Trophoblast cell (in vitro differentiated cells and primary cell): ENCODE data around the gene THBS1.

Source experiments
- DNase-seq, 2 donors: peaks; one replicate each; pipeline ENCODE4 v3.0.0-alpha.2; 2016
- H2AFZ ChIP-seq: 2 replicates; pipeline ENCODE4 v1.6.1; 2013; ENCODE audit warnings: low read length, moderate library complexity, mild to moderate bottlenecking; ENCODE audit not compliant: insufficient read depth, poor library complexity
- H2AK5ac ChIP-seq: 2 replicates; pipeline ENCODE4 v1.6.1; 2013; ENCODE audit warnings: mild to moderate bottlenecking, low read length
- H2BK120ac ChIP-seq: 2 replicates; pipeline ENCODE4 v1.6.1; 2013; ENCODE audit warnings: low read length, mild to moderate bottlenecking, moderate library complexity; ENCODE audit not compliant: insufficient read depth, poor library complexity
- H2BK12ac ChIP-seq: 2 replicates; pipeline ENCODE4 v1.6.1; 2013; ENCODE audit warnings: mild to moderate bottlenecking, low read length, moderate library complexity
- H2BK5ac ChIP-seq: 2 replicates; pipeline ENCODE4 v1.6.1; 2013; ENCODE audit warnings: low read length, low read depth, moderate library complexity, mild to moderate bottlenecking; ENCODE audit not compliant: poor library complexity
- H3K14ac ChIP-seq: 2 replicates; pipeline ENCODE4 v1.6.1; 2013; ENCODE audit warnings: mild to moderate bottlenecking, low read length
- H3K18ac ChIP-seq: 2 replicates; pipeline ENCODE4 v1.6.1; 2013; ENCODE audit warnings: mild to moderate bottlenecking, low read length
- H3K23ac ChIP-seq: 2 replicates; pipeline ENCODE4 v1.6.1; 2013; ENCODE audit warnings: low read length
- H3K27ac ChIP-seq: 2 replicates; pipeline ENCODE4 v1.5.1; 2013; ENCODE audit warnings: low read depth, mild to moderate bottlenecking, inconsistent platforms, low read length, moderate library complexity
- H3K27me3 ChIP-seq: 2 replicates; pipeline ENCODE4 v1.6.1; 2013; ENCODE audit warnings: inconsistent platforms, mild to moderate bottlenecking, low read length, moderate library complexity; ENCODE audit not compliant: insufficient read depth
- H3K36me3 ChIP-seq, 2 experiments: 1 replicate in 1 of 2; 2 replicates in 1 of 2; pipeline ENCODE4 v1.6.1; 2013; ENCODE audit warnings: low read length in 2 of 2, mild to moderate bottlenecking in 2 of 2, moderate library complexity in 1 of 2; ENCODE audit not compliant: insufficient read depth in 2 of 2, control insufficient read depth in 1 of 2
- H3K4ac ChIP-seq: 2 replicates; pipeline ENCODE4 v1.6.1; 2013; ENCODE audit warnings: low read depth, mild to moderate bottlenecking, low read length, moderate library complexity
- H3K4me1 ChIP-seq, 2 experiments: 1 replicate in 1 of 2; 2 replicates in 1 of 2; pipeline ENCODE4 v1.6.1; 2013; ENCODE audit warnings: low read length in 2 of 2, mild to moderate bottlenecking in 2 of 2, moderate library complexity in 1 of 2; ENCODE audit not compliant: insufficient read depth in 2 of 2, control insufficient read depth in 1 of 2
- H3K4me2 ChIP-seq: 2 replicates; pipeline ENCODE4 v1.6.1; 2013; ENCODE audit warnings: inconsistent platforms, mild to moderate bottlenecking, low read length, moderate library complexity
- H3K4me3 ChIP-seq: 2 replicates; pipeline ENCODE4 v1.5.1; 2013; ENCODE audit warnings: mild to moderate bottlenecking, low read depth, low read length, inconsistent platforms
- H3K79me1 ChIP-seq: one replicate; pipeline ENCODE4 v1.6.1; 2013; ENCODE audit warnings: low read length
- H3K79me2 ChIP-seq: 2 replicates; pipeline ENCODE4 v1.6.1; 2013; ENCODE audit warnings: low read length, mild to moderate bottlenecking; ENCODE audit not compliant: control insufficient read depth, insufficient read depth, poor library complexity
- H3K9ac ChIP-seq: 2 replicates; pipeline ENCODE4 v1.6.1; 2013; ENCODE audit warnings: mild to moderate bottlenecking, low read length
- H3K9me3 ChIP-seq: 2 replicates; pipeline ENCODE4 v1.6.1; 2013; ENCODE audit warnings: low read depth, mild to moderate bottlenecking, control low read depth, inconsistent platforms, low read length; ENCODE audit not compliant: insufficient read depth
- H4K12ac ChIP-seq: 2 replicates; pipeline ENCODE4 v1.6.1; 2013; ENCODE audit warnings: low read depth, mild to moderate bottlenecking, low read length, moderate library complexity
- H4K8ac ChIP-seq: 2 replicates; pipeline ENCODE4 v1.6.1; 2013; ENCODE audit warnings: low read depth, mild to moderate bottlenecking, low read length, moderate library complexity
- H4K91ac ChIP-seq: one replicate; pipeline ENCODE4 v1.6.1; 2013; ENCODE audit warnings: low read depth, mild to moderate bottlenecking, low read length, moderate library complexity
- WGBS: extraction: QIAGEN DNeasy Blood & Tissue Kit; methylation state at CpG from one replicate; pipeline ENCODE4 v1.1.7; 2013; ENCODE audit warnings: missing lambda C conversion rate; ENCODE audit not compliant: insufficient read length, insufficient coverage; ENCODE audit errors: extremely low coverage; 5-methylcytosine and 5-hydroxymethylcytosine counted together

The THBS1 gene

DNA sequence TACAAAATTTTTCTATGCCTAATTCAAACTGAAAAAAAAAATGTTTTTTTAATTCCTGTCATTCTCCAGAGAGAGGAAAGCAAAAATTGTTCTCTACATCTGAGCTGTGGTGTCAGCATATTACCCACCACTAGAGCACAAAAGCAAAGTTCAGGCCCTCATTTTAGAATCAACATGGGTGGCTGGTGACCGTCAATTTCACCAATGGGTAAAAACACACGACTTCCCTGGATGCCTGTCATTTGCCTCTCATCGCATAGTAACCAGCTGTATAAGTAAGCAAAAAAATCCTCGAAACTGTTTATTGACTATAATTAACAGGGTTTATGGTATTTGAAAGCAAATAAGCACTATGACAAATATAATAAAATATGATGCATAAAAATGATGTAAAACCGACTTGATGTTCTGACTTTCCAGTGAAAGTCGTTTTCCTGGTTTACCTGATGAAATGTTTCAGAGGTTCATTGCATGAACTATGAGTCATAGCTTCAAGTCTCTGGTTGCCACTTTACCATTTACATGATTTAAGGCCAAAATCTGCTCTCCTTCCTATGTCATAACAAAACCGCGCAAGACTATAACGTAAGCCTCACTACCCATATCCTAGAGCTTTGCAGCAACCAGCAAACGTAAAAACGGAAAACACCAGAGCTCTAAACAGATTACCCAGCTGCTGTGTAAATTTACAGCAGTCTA lies 60.5 kb downstream of the THBS1 start:
- Histone ChIP-seq H2AFZ (no peak overlapping the region), H3K4me2 (peak overlapping the region; percentile 33), H3K27ac (peak overlapping the region; percentile 42), H4K91ac (peak overlapping the region; percentile 70), H2BK5ac (peak overlapping the region; percentile 57), H3K18ac (no peak overlapping the region), H3K14ac (no peak overlapping the region), H3K4ac (no peak overlapping the region), H2BK12ac (peak overlapping the region; percentile 96), H3K4me3 (no peak overlapping the region), H3K9ac (no peak overlapping the region), H4K12ac (no peak overlapping the region), H3K36me3 (no peaks in the 10 kb centered on the region), H4K8ac (no peak overlapping the region), H3K27me3 (no peaks in the 10 kb centered on the region), H3K9me3 (no peaks in the 10 kb centered on the region), H2AK5ac (no peak overlapping the region), H3K79me1 (peaks cover 4% of the 10 kb centered on the region), H3K79me2 (no peaks in the 10 kb centered on the region), H3K4me1 (peaks cover 3 to 11% of the 10 kb centered on the region in 2 experiments), H3K23ac (no peak overlapping the region), H2BK120ac (peak overlapping the region; percentile 60)
- no CpG with 5 or more reads among the region's 11 CpGs for whole genome bisulfite sequencing
- DNase-seq, result peak in 1 of 2 donors; percentile 27

DNA sequence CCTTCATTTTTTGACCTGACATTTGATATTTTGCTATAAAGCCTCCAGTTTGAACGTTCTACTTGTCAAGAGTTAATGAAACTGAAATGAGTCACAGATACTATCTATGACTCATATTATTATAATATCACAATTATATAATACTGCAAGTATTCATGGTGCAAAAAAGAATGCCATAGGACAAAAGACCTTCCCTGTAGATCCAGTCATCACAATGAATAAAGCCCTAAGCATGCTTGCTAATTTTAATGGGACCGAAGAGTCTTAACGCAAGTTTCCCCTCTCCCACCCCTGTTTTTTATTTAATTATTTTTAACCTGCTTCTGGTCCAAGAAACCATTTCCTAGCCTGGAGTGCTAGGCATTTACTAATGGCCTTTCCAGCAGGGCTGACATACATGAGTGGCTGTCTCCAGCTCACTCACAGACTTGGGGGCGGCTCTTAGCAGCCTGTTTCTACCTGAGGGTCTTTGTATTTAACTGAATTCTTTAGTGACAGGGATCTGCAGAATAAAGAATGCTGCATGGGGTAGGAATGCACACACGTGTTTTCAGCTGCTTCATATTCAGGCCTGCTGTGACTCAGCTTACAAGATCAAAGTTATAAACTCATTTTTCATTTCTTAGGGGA lies 61.2 kb downstream of the THBS1 start:
- Histone ChIP-seq H3K4me2 (no peak overlapping the region), H3K14ac (no peak overlapping the region), H3K27me3 (no peaks in the 10 kb centered on the region), H4K12ac (no peak overlapping the region), H2BK120ac (no peak overlapping the region), H3K9me3 (no peaks in the 10 kb centered on the region), H2BK5ac (no peak overlapping the region), H3K79me2 (no peaks in the 10 kb centered on the region), H2AFZ (no peak overlapping the region), H3K4ac (no peak overlapping the region), H4K8ac (no peak overlapping the region), H3K36me3 (no peaks in the 10 kb centered on the region), H3K79me1 (peaks cover 4% of the 10 kb centered on the region), H2BK12ac (no peak overlapping the region), H3K4me3 (no peak overlapping the region), H2AK5ac (no peak overlapping the region), H3K4me1 (peaks cover 3 to 11% of the 10 kb centered on the region in 2 experiments), H3K27ac (peak overlapping the region; percentile 52), H3K23ac (no peak overlapping the region), H4K91ac (no peak overlapping the region), H3K9ac (no peak overlapping the region), H3K18ac (no peak overlapping the region)
- DNase-seq, result no peak
- no CpG with 5 or more reads among the region's 5 CpGs for WGBS

DNA sequence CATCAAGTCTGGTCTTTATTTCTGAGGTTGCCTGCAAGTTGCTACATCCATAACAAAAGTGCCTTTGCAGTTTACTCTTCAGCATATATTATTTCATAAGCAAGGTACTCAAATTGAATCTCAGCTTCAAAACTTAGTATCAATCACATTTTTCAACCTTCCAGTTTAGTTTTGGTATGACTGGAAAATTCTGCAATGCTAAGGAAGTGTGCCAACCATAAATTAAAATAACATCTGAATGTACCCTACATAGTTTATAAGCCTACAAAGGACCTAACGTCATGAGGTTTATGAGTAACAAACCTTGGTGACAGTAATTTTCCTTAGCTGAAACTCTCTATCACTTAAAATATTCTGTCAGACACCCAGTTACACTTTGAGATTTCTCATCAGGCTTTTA lies 62.8 kb downstream of the THBS1 start:
- Histone ChIP-seq H3K27ac (no peak overlapping the region), H2AFZ (no peak overlapping the region), H3K27me3 (no peaks in the 10 kb centered on the region), H3K4me1 (peaks cover 3 to 11% of the 10 kb centered on the region in 2 experiments), H4K8ac (no peak overlapping the region), H2BK120ac (no peak overlapping the region), H4K12ac (no peak overlapping the region), H3K9me3 (no peaks in the 10 kb centered on the region), H3K4me2 (no peak overlapping the region), H2AK5ac (no peak overlapping the region), H4K91ac (no peak overlapping the region), H2BK5ac (no peak overlapping the region), H3K23ac (no peak overlapping the region), H3K4ac (no peak overlapping the region), H3K14ac (no peak overlapping the region), H2BK12ac (no peak overlapping the region), H3K79me1 (peaks cover 4% of the 10 kb centered on the region), H3K36me3 (no peaks in the 10 kb centered on the region), H3K79me2 (no peaks in the 10 kb centered on the region), H3K18ac (no peak overlapping the region), H3K9ac (no peak overlapping the region), H3K4me3 (no peak overlapping the region)
- DNase-seq, result no peak
- no CpG with 5 or more reads among the region's 1 CpG for WGBS

DNA sequence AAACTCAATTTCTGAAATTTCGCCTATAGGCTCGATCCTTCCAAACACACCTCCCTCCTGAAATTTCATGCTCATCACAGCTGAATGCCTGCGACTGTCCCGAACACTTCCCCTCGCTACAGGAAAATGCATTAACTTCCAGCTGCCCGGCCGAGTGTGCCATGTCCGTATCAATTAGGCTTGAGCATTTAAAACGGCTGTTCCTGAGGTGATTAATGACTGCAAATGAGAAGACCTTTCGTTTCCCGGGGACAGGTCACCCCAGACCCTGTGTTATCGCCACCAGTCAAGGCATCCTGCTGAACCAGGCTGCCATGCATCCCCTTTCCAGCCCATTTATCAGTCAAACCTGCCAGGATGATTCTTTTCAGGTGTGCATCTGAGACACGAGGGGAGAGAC lies 63.3 kb downstream of the THBS1 start:
- Histone ChIP-seq H4K8ac (peak overlapping the region; percentile 9), H2BK5ac (no peak overlapping the region), H3K18ac (no peak overlapping the region), H3K36me3 (no peaks in the 10 kb centered on the region), H3K14ac (no peak overlapping the region), H3K23ac (no peak overlapping the region), H3K27ac (no peak overlapping the region), H3K27me3 (no peaks in the 10 kb centered on the region), H2AFZ (no peak overlapping the region), H3K4ac (no peak overlapping the region), H3K79me2 (no peaks in the 10 kb centered on the region), H4K91ac (peak overlapping the region; percentile 26), H2AK5ac (no peak overlapping the region), H3K4me3 (no peak overlapping the region), H2BK120ac (peak overlapping the region; percentile 63), H3K4me1 (peaks cover 3 to 11% of the 10 kb centered on the region in 2 experiments), H2BK12ac (no peak overlapping the region), H3K4me2 (no peak overlapping the region), H4K12ac (peak overlapping the region; percentile 44), H3K9me3 (no peaks in the 10 kb centered on the region), H3K9ac (no peak overlapping the region), H3K79me1 (peaks cover 4% of the 10 kb centered on the region)
- no peak for DNase-seq
- WGBS, result no CpG with 5 or more reads among the region's 13 CpGs
